Raji (cell line): ENCODE results near the gene NPFFR1.

Source experiments
- POLR2A ChIP-seq: IDR thresholded peaks from 2 replicates; pipeline ENCODE4 v1.6.1; 2011; ENCODE audit warnings: low read depth, low read length, control low read depth; ENCODE audit not compliant: insufficient read depth

NPFFR1 gene

DNA sequence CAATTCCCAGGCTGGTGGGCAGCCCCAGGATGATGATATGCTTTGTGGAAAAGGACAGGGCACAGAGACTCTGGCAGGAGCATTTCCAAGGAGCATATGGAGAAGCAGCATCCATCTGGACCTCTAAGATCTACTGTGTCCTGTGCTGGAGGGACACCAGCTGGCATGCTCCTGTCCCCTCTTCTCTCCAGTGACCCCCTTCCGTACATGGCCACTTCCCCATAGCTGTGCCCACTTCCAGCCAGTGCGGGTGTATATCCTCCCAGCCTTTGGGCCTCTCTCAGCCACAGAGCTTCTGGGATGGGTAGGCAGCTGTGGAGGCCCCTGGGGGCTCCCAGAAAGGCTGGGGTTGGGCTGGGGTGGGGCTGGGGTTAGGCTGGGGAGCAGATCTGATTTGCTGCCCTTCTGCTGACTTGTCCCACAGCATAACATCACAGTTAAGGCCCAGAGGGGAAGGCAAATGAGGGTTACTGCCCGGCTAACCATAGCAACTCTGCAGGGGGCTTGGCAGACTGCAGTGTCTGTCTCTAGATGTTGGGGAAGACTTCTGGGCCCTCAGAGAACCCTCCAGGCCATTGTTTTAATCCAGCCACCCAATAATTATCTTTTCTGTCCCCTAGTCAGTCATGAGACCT is 6.3 kb downstream of the NPFFR1 start:
- TF ChIP-seq POLR2A, result no peak

DNA sequence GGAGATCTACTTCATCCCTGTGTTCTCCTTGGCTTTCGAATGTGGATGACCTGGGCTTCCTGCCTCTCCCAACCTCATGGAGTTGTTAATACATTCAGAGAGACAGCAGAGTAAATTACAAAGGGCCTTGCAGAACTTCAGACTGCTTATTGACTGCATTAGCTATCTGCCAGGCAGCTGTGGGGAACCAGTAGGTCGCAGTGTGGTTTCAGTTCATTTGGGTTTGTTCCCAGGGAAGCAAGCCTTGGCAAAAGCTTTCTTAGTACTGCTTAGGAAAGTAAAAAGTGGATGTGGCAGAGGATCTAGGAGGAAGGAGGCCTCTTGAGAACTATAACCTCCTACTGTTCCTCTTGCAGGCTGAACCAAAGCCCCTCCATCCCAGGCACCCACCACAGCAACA is 9.2 kb downstream of the NPFFR1 start:
- no peak for TF ChIP-seq POLR2A

DNA sequence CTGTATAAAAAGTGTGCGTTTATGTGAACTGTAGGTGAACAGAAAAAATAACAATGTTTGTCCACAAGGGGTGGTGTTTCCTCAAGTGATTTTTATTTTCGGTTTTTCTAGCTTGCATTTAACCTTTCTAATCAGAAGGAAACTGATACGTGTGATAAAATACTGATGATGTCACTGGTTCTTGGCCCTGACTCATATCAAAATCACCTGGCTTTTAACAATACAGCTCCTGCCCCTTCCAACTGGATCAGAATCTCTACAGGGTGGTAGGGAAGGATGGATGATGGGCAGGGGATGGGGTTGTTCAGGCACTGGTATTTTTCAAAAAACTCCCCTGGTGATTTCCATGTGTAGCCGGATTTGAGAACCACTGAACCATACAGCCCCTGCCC is 10.9 kb downstream of the NPFFR1 start:
- TF ChIP-seq POLR2A, result no peak

DNA sequence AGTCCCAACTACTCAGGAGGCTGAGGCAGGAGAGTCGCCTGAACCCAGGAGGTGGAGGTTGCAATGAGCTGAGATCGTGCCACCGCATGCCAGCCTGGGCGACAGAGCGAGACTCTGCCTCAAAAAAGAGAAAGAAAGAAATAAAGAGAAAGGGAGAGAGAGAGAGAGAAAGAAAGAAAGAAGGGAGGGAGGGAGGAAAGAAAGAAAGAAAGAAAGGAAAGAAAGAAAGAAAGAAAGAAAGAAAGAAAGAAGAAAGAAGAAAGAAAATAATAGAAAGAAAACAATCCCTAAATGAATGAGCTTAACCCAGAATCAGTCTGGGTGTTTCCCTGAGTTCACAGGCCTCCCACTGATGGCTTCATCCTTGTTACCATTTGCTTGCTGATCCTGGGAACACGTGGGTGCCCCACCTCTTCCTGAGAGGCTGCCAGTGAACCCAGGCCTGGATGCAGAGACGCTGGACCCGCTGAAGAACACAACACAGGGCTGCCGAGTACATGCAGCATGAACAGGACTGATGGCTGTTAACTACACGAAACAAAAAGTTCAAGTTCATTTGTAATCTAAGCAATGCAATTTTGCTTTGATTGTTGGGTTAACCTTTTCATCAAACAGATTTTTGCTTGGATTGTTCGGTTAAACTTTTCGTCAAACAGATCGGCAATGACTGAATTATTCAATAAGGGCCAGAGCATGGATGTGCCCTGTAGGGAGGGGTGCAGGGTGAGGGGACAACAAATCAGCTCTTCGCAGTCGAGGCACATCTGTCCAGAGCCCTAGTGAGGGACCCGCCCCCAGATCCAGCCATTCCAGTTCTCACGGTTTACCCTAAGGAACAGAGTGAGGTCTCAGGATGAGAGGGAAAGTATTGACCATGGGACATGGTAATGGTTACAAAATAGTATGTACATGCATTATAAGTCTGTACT is 11.5 kb downstream of the NPFFR1 start:
- TF ChIP-seq POLR2A, result no peak

DNA sequence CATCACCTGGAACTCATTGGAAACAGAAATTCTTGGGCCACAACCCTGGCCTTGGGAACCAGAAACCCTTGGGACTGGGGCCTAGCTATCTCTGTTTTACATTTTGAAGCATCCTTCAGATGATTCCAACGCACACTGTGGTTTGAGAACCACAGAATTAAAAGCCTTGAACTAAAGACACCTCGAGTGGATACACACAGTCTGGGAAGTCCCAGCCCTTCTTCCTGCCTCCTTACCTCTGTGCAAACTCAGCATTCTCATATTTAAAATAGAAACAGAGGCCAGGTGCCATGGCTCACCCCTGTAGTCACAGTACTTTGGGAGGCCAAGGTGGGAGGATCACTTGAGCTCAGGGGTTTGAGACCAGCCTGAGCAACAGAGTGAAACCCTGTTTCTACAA is 12.9 kb downstream of the NPFFR1 start:
- TF ChIP-seq POLR2A, result no peak

DNA sequence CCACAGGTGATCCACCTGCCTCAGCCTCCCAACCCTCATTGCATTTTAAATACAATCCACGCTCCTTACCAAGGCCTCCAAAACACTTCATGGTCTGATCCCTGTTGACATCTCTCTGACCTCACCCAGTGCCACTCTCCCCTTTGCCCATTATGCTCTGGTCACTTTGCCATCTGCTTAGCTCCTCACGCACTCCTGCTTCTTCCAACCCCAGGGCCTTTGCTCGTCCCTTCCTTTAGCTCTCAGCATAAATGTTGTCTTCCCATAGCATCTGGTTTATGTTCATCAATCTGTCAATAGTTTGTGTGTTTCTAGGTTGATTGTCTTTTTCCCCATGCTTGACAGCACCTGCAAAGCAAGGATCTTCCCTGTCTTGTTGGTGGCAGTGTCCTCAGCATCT is 14.1 kb downstream of the NPFFR1 start:
- TF ChIP-seq POLR2A, result no peak

DNA sequence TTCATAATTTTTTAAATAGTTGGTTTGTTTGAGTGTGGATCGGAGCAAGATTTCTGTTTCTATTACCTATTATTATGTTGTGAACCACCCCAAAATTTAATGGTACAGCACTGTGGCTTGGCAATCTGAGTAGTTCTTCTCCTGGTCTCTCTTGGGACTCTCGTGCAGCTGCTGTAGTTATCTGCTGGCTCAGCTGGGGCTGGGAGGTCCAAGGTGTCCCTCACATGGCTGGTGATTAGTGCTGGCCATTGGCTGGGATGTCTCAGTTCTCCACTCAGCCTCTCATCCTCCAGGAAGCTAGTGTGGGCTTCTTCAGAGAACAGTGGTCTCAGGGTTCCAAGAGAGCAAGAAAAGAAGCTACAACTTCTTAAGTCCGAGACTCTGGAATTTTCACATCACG is 15.4 kb downstream of the NPFFR1 start:
- no peak for TF ChIP-seq POLR2A

DNA sequence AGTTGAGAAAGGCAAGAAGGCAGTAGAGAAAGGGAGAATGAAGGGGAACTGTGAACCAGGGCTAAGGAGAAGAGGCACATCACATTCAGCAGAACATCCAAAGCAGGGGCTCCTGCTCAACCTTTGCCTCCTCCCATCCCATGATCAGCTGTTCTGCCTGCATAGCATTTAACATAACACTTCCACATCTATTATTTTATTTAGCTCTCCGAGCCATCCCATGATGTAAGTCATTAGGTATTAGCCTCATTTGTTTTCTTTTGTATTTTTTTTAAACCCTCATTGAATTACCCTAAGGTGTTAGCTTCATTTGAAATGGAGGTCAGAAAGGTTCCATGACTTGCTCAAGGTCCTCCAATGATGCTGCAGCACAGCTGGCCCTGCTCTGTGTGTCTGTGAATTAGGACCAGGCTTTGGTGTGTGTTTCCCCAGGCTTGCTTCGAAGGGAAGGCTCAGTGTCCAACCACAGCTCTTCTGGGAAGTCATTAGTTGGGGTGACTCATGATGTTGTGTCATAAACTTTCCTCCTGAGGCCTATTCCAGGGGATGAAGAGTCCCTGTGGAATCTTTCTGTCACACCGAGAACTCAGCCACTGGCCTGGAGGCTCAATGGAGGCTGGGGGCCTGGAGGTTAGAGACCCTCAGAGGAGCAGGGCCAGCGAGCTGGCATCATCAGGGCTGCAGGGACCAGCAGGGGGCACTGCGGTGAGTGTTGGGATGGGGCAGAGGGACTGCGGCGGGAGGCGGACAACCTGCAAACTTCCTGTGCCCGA is 16.5 kb downstream of the NPFFR1 start:
- no peak for TF ChIP-seq POLR2A

DNA sequence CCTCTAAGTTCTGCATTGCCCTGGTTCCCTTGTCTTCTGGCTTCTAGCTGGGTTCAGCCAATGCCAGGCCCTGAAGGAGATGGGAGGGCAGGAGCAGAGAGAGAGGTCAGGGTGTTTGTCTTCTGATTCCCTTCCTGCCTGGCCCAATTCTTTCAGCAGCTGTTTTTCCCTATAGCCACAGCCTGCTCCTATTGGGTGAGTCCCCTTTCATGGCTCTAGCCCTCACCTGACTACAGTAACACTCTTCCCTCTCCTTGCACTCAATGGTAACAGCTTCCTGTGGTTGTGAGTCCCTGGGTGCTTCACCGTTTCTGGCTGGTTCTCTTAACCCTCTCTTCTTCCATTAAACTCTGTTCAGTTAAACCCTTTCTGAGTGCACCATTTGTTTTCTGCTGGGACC is 17.1 kb downstream of the NPFFR1 start:
- TF ChIP-seq POLR2A, result no peak

DNA sequence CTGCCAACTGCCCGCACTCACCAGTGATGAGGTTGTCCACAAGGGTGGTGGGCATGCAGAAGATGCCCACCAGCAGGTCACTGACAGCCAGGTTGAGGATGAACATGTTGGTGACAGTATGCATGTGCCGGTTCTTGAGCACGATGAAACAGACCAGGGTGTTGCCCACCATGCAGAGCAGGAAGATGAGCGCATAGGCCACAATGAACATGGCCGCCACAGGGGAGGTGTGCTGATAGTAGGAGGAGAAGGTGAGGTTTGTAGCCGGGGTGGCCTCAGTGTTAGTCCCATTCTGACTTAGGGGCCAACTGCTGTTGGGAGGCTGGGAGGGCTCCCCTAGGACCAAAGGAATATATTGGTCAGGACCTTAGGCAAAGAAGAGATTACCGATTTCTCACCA is 17.7 kb downstream of the NPFFR1 start:
- no peak for TF ChIP-seq POLR2A

DNA sequence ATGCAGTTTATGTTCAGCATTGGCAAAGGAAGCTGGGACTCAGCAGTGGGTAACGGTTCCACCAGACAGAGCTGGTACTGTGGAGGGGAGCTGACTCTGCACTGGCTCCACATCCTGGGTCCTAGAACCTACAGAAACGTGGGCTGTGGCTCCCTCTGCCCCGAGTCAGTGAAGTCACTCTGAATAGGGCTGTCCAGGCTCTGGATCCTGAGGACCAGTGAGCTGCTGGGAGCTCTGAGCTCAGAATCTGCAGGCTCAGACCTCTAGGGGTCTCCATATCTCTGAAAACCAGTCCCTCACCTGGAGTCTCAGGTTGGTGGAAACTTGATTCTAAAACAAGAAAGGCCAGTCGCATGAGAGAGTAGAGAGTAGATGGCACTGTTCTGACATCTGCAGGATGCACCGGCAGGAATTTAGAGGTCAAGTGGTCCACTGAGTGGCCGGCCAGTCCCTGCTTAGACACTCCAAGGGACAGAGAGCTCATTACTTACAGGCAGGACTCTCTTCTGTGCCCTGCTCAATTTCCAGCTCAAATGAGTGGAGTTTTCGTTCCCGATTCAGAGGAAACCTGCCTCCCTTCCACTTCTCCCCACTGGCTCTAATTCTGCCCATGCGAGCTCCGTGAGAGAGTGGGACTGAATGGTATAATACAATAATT is 18.6 kb downstream of the NPFFR1 start:
- no peak for TF ChIP-seq POLR2A

DNA sequence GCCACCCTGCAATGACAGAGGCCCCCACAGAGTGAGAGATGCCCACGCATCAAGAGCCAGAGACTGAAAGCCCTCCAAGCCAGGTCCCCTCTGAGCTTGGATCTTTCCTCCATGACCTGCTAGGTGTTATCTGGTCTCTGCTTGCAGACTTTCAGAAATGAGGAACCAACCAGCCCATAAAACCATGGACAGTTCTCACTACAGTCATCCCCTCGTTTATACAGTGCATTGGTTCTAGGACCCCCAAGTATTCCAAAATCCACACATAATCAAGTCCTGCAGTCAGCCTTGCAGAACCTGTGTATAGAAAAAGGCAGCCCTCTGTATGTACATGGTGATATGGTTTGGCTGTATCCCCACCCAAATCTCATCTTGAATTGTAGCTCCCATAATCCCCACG is 23.1 kb downstream of the NPFFR1 start:
- no peak for TF ChIP-seq POLR2A

DNA sequence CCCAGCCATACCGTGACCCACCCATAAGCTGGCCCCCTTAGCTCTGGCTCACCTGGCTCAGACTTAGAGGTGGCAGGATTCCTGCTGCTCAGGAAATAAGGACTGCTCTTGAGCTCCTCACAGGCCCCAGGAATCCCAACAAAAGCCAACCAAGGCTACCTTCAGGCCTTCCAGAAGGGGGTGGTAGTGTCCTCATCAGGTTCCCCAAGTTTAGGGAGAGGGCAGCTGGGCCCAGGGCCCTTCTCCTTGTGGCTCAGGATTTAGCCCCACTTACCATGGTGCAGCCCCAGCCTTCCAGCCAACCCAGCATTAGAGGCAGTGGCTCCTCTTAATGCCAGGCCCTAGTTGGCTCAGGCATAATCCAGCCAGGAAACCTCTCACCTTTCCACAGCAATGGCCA is 23.5 kb downstream of the NPFFR1 start:
- TF ChIP-seq POLR2A, result no peak

DNA sequence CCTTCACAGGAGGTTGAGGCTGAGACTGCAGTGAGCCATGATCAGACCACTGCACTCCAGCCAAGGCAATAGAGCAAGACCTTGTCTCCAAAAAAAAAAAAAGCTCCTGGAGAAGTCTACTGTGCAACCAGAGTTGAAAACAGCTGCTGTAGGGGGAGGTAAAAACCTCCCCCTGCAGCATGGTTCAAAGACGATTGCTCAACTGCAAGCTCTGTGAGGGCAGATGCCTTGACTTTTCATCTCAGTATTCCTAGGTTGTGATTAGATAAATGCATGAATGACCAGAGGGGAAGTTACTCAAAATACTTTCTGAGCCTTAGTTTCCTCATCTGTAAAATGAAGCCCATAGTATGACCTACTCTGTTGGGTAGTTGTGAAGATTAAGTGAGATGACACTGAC is 25.6 kb downstream of the NPFFR1 start:
- no peak for TF ChIP-seq POLR2A

DNA sequence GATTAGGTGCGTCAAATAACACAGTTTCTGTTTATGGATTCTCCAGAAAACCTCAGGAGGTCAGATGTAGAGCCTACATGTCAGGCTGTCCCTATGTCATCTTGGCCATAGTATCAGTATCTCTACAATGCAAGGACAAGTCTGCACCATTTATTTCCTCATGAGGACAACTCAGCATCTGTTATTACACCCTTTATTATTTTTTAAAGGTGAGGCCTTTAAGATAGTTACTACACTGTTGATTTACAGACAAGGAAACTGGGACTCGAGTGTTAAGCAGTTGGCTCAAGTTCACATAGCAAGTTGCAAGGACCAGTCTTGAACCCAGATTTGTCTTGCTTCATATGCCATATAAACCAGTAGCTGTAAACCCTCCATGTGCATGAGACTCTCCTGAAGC is 27.3 kb downstream of the NPFFR1 start:
- TF ChIP-seq POLR2A, result no peak

DNA sequence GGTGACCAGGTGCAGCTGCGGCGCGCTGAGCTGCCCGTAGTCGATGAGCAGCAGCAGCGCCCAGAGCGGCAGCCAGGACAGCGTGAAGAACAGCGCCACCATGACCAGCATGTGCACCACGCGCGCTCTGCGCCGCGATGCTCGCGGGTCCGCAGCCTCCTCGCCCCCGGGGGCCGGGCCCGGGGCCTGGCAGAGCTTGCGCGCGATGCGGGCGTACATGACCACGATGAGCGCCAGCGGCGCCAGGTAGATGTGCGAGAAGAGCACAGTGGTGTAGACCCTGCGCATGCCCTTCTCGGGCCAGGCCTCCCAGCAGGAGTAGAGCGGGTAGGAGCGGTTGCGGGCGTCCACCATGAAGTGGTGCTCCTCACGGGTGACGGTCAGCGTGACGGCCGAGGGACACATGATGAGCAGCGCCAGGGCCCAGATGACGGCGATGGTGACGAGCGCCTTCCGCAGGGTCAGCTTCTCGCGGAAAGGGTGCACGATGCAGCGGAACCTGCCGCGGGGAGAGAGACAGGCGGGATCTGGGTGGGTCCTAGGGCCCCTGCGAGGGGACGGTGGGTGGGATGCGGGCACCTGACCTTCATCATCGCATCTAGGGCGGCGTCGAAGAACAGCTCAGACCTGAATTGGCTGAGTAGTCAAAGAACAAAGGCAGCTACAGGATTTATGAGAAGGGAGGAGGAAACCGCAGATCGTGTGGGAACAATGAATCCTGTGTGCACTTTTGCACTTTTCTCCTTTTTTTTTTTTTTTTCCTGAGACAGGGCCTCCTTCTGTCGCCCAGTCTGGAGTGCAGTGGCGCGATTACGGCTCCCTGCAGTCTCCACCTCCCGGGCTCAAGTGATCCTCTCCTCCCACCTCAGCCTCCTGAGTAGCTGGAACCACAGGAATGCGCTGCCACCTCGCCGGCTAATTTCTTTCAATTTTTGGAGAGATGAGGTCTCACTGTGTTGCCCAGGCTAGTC is 28.2 kb downstream of the NPFFR1 start:
- TF ChIP-seq POLR2A, result no peak
